RWPE1 (cell line): Measurements from ENCODE around the gene MANEA.

Experiments
- CTCF ChIA-PET: fragments of 350-600 bp; sonication (Branson Sonifier 250); formaldehyde crosslinking; extraction: SDS; loops from one replicate; lab custom pipeline; 2021; lab: Yijun Ruan, JAX
- POLR2A ChIA-PET: fragments of 400-600 bp; formaldehyde crosslinking; extraction: SDS; loops from one replicate; lab custom pipeline; 2020; ENCODE audit warnings: antibody characterized with exemption; ENCODE audit not compliant: low non-redundant PET; lab: Yijun Ruan, JAX
- DNase-seq: peaks from one replicate; pipeline ENCODE4 v3.0.0; 2012; ENCODE audit warnings: low spot score
- H3K27ac ChIP-seq: fragments of 450-650 bp; 2 replicates; pipeline ENCODE4 v1.5.1; 2017
- CTCF ChIP-seq: fragments of 450-650 bp; conservative IDR thresholded peaks from 2 replicates; pipeline ENCODE4 v1.5.1; 2017; ENCODE audit warnings: low read depth, mild to moderate bottlenecking

MANEA gene

DNA sequence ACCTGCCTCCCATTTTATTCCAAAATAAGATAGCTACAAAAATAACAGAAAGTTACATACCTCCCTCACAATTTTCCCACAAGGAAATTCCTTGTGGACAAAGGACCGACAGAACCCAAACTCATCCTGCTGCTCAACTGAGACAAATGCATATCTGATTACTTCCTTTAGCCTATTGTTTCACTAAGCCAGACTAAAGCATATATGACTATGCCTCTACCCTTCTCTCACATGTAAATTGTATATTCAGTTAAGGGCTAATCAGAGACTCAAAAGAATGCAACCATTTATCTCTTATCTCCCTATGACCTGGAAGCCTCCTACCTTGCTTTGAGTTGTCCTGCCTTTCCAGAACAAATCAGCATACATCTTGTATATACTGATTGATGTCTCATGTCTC is 72.1 kb downstream of the MANEA start:
- POLR2A ChIA-PET, result no interaction called here
- no peak for TF ChIP-seq CTCF
- no peak overlapping the region for H3K27ac ChIP-seq

GRCh38 chr6:95654176-95654575 is 76.8 kb downstream of the MANEA start:
- DNase-seq, result no peak
- ChIA-PET CTCF (interaction anchor here (0.6 kb wide), 1 partner anchor 39 kb away, joined by 4 read pairs; no protein-coding TSS in a partner anchor), POLR2A (no interaction called here)

More for the DNA sequence above, 72.1 kb downstream of the MANEA start:
- DNase-seq, result no peak
- CTCF ChIA-PET, result interaction anchor here (1.0 kb wide), 1 partner anchor 12 kb away, joined by 3 read pairs; no protein-coding TSS in a partner anchor

GRCh38 chr6:95658886-95659285 is 81.6 kb downstream of the MANEA start:
- ChIA-PET CTCF (interaction anchor here (0.5 kb wide), 1 partner anchor 274 kb away, joined by 4 read pairs; no protein-coding TSS in a partner anchor), POLR2A (no interaction called here)
- no peak for DNase-seq
- H3K27ac ChIP-seq, result no peak overlapping the region
- no peak for TF ChIP-seq CTCF

More at GRCh38 chr6:95654176-95654575, 76.8 kb downstream of the MANEA start:
- no peak for TF ChIP-seq CTCF
- H3K27ac ChIP-seq, result no peak overlapping the region
